Heart left ventricle (tissue), 16 donors: Measurements from ENCODE around the gene SNX30. TPM values are rescaled to one million over a fixed set of nuclear protein-coding genes. Genes with fewer than 3 reads are reported as not detected.

Source experiments
- ATAC-seq, 4 donors: fragments of 200-7000 bp; cut with Tn5 transposase; one replicate each; pipeline ENCODE4 v1.9.1; 2020 to 2022; ENCODE audit warnings: moderate library complexity in 4 of 4, mild to moderate bottlenecking in 3 of 4, moderate number of reproducible peaks in 1 of 4
- DNase-seq, 5 donors: peaks; one replicate each; pipeline ENCODE4 v3.0.0-alpha.2; 2020
- H3K27ac ChIP-seq, 12 donors: fragments of 200-600 bp; sonication (generic) in 4 of 12; one replicate each; pipeline versions ENCODE4 v1.5.0 to v1.8.0; 2016 to 2022; ENCODE audit warnings: mild to moderate bottlenecking in 2 of 12
- H3K27me3 ChIP-seq, 9 donors: fragments of 200-600 bp; sonication (generic) in 2 of 9; one replicate each; pipeline versions ENCODE4 v1.5.1 to v1.8.0; 2016 to 2022; ENCODE audit warnings: mild to moderate bottlenecking in 3 of 9
- H3K36me3 ChIP-seq, 9 donors: fragments of 200-600 bp; sonication (generic) in 2 of 9; one replicate each; pipeline versions ENCODE4 v1.5.0 to v1.8.0; 2018 to 2022; ENCODE audit warnings: mild to moderate bottlenecking in 2 of 9
- H3K4me1 ChIP-seq, 12 donors: fragments of 200-600 bp; sonication (generic) in 4 of 12; one replicate each; pipeline versions ENCODE4 v1.5.0 to v1.8.0; 2016 to 2022; ENCODE audit warnings: mild to moderate bottlenecking in 3 of 12
- H3K4me3 ChIP-seq, 12 donors: fragments of 200-600 bp; sonication (generic) in 4 of 12; one replicate each; pipeline versions ENCODE4 v1.5.0 to v1.8.0; 2017 to 2022; ENCODE audit warnings: mild to moderate bottlenecking in 9 of 12, moderate library complexity in 4 of 12
- H3K9me3 ChIP-seq, 12 donors: fragments of 200-600 bp; sonication (generic) in 4 of 12; one replicate each; pipeline versions ENCODE4 v1.5.0 to v1.8.0; 2016 to 2022; ENCODE audit warnings: mild to moderate bottlenecking in 1 of 12
- CTCF ChIP-seq, 12 donors: fragments of 200-600 bp; sonication (generic) in 4 of 12; IDR thresholded peaks; one replicate each; pipeline versions ENCODE4 v1.5.0 to v1.8.0; 2018 to 2022; ENCODE audit warnings: antibody characterized with exemption in 12 of 12, mild to moderate bottlenecking in 5 of 12
- POLR2A ChIP-seq, 2 donors: fragments of 450-650 bp; IDR thresholded peaks; one replicate each; pipeline ENCODE4 v1.6.1; 2017; ENCODE audit warnings: antibody characterized with exemption in 2 of 2, mild to moderate bottlenecking in 2 of 2, moderate library complexity in 2 of 2
- WGBS, 4 donors: extraction: QIAGEN DNeasy Blood & Tissue Kit in 2 of 4; methylation state at CpG; one replicate each; pipeline versions ENCODE4 v1.1.5 to v1.1.7; 2013 to 2018; 5-methylcytosine and 5-hydroxymethylcytosine counted together
- intact Hi-C, 10 donors: fragments of 100-400 bp; cut with DNase I; formaldehyde crosslinking; loops; one replicate each; pipeline versions ENCODE4 v1.11.1 to v1.14.2; 2022
- polyA plus RNA-seq, 2 donors: library from polyadenylated mRNA; stranded (reverse); fragments of 200-250 nt; gene quantifications; one replicate each; pipeline ENCODE4 v1.2.3, GENCODE V29; 2013
- total RNA-seq, 9 donors: library from RNA; depleted of rRNA in 2 of 9; stranded (reverse); fragments of >200 nt in 2 of 9; fragmentation: NEBNext Ultra II Directional in 3 of 9; extraction: Animal tissue kit (Norgen Biotek cat#: 25700) in 3 of 9; gene quantifications; one replicate each; pipeline versions ENCODE4 v1.1.0 to v1.2.4, GENCODE V29; 2016 to 2023
- donor health status: ischemic (EF 13 %, LVEDD 7.1; RV severe dilation, severe dysfunction).
- donor health status: healthy with polysubstance abuse.
- donor health status: DM: no; HTN: yes; CAD: no.
- donor health status: DM: no; HTN: no; CAD: no.
- donor health status: ischemic (EF 25% LVEDD 6.9; RV normal size, moderate dysfunction).
- donor health status: ischemic (EF 25% LVEDD 5.7; RV mildly dilated, moderate dysfunction).
- donor health status: healthy.
- donor health status: DM: yes; HTN: yes; CAD: no.
- donor health status: ischemic (EF 35%, LVEDD 5.7; RV mildly dilated, moderate dysfunction).
- donor health status: nonischemic (EF 11% LVEDD 7.7; RV severe dilation, severe dysfunction).
- donor health status: DM: yes; HTN: yes; CAD: no.
- donor health status: PGD.
- donor health status: ischemic (EF 29% LVEDD 5.4; RV normal size, mild dysfunction).
- donor health status: nonischemic (EF 23%, LVEDD 6.1; RV moderate dilation, normal function).

SNX30 gene
- total and polyA plus RNA-seq, 11 donors: 0.95 to 10.3 (median 3.8) TPM

DNA sequence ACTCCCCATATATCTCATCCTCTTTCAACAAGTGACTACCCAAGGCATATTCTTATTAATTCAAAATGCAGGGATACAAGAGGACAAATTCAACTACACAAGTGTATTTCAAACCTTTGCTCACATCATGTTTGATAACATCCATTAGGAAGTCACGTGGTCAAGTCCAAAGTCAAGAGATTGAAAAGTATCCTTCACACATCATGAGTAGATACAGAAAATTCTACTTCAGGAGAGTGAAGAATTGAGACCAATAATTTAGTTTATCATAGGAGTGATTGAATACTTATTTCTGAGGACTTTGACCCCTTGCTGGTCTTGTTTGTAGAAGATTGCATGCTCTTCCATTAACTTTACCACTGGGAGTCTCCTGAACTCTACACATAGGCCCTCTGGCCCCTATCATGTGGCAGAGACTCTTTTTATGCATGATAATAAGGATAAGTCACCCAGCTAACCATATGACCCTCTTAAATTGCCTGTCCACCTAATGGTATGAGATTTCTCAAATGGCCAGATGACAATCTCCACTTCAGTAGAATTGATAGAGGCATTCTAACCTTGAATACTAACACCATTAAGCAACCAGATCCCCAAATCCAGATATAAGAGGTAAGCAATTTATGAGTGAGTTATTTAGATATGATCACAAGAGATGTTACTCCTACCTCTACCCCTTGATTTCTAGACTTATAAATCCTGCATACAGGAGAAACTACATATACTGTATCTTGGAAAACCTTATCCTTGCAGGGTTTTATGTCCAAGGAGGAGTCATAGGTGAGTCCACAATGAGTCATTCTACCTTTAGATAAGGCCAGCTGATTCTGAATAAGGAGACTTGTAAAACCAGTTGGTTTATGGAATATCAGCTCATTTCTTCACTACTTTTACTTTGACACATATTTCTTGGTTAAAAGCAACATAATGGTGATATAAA is 166.8 kb downstream of the SNX30 start:
- Histone ChIP-seq H3K4me3 (no peak overlapping the region), H3K9me3 (no peaks in the 10 kb centered on the region), H3K27ac (no peak overlapping the region), H3K4me1 (peaks cover 0 to 19% (median 0%) of the 10 kb centered on the region in 12 donors), H3K36me3 (no peaks in the 10 kb centered on the region), H3K27me3 (peaks cover 0 to 5% (median 0%) of the 10 kb centered on the region in 9 donors)
- intact Hi-C loops: no loop called here
- 61 to 70% (median 64%) methylated on average over 1 of the region's 1 CpG for WGBS, 4 donors
- ATAC-seq: no peak
- no peak for DNase-seq
- TF ChIP-seq POLR2A (IDR thresholded peaks at IDR 0.05) (no peak), CTCF (IDR thresholded peaks at IDR 0.05) (no peak)

GRCh38 chr9:112917987-112918362 is 167.4 kb downstream of the SNX30 start:
- intact Hi-C loops: no loop called here
- Histone ChIP-seq H3K4me3 (no peak overlapping the region), H3K27ac (no peak overlapping the region), H3K9me3 (no peaks in the 10 kb centered on the region), H3K36me3 (no peaks in the 10 kb centered on the region), H3K27me3 (peaks cover 0 to 5% (median 0%) of the 10 kb centered on the region in 9 donors), H3K4me1 (peaks cover 0 to 19% (median 0%) of the 10 kb centered on the region in 12 donors)
- no peak for ATAC-seq
- TF ChIP-seq CTCF (IDR thresholded peaks at IDR 0.05) (no peak), POLR2A (IDR thresholded peaks at IDR 0.05) (no peak)
- DNase-seq: no peak
- WGBS, 4 donors: 49 to 78% (median 74%) methylated on average over 1 of the region's 1 CpG

- H3K36me3 ChIP-seq: no peaks in the 10 kb centered on the region
- H3K4me1 ChIP-seq: no peaks in the 10 kb centered on the region
- no peak overlapping the region for H3K27ac ChIP-seq
- H3K27me3 ChIP-seq: peaks cover 0 to 6% (median 0%) of the 10 kb centered on the region in 9 donors
- no peak overlapping the region for H3K4me3 ChIP-seq
- 6 to 18% (median 14%) methylated on average over 3 of the region's 3 CpGs for WGBS, 4 donors
- DNase-seq: no peak
- no peaks in the 10 kb centered on the region for H3K9me3 ChIP-seq
- peak in 3 of 4 donors; percentile 61 to 76 (median 62) for ATAC-seq
- TF ChIP-seq POLR2A (IDR thresholded peaks at IDR 0.05) (no peak), CTCF (IDR thresholded peaks at IDR 0.05) (peak in 10 of 12 donors; percentile 16 to 65 (median 46))
- intact Hi-C loops: loop anchor here in 9 of 10 donors (5.0 to 10.0 kb wide), 4 partner anchors 173 to 733 kb away; no protein-coding TSS in a partner anchor
These were observed 171.0 kb downstream of the SNX30 start for GRCh38 chr9:112921549-112921948.

Other genes starting within 250 kb of the SNX30 start
- 10 to 100 TPM in 7 of 9 donors, 1 to 10 TPM in 2; 7.7 to 18.2 (median 12.7) TPM for gene INIP, start 32.6 kb upstream of the SNX30 start, total RNA-seq
- gene INIP, start 32.6 kb upstream of the SNX30 start, polyA plus RNA-seq: 10 to 100 TPM in 1 of 2 donors, 1 to 10 TPM in 1; 4.3 to 17.8 TPM
- gene SLC46A2, start 140.1 kb downstream of the SNX30 start, total RNA-seq: under 1 TPM in 3 of 9 donors, not detected in 6; 0.18 to 0.45 (median 0.19) TPM
- under 1 TPM in 1 of 2 donors, not detected in 1; 0.08 TPM for gene SLC46A2, start 140.1 kb downstream of the SNX30 start, polyA plus RNA-seq